ENCODE data around the gene CD300A. TPM values are rescaled to one million over a fixed set of nuclear protein-coding genes. Genes with fewer than 3 reads are reported as not detected.

Gene CD300A
- total and polyA plus RNA-seq, 5 donors from 2014 or later: 0.39 to 4.8 (median 3.0) TPM

DNA sequence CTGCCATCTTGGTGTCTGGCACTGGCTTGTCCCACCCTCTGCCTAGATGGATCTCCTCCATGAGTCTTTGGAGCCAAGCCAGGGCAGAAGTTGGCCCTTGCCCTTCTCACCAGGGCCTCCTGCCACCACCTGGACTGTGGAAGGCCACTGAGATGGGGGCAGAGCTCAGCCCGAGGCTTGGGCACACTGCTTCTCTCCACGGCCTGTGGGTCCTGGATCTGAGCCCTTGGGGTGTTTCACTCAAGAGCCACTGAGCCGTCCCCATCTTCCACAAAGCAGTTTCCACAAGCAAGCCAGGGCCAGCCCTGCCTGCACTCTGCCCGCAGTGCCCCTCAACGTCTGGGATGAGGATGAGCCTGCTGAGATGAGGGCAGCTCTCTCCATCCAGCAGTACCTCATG lies 16.7 kb upstream of the CD300A start:
- Mint-ChIP-seq H3K27me3 (peaks cover 41% of the 10 kb centered on the region), H3K4me1 (peaks cover 0 to 6% (median 0%) of the 10 kb centered on the region in 4 donors), H3K4me3 (no peak overlapping the region)

DNA sequence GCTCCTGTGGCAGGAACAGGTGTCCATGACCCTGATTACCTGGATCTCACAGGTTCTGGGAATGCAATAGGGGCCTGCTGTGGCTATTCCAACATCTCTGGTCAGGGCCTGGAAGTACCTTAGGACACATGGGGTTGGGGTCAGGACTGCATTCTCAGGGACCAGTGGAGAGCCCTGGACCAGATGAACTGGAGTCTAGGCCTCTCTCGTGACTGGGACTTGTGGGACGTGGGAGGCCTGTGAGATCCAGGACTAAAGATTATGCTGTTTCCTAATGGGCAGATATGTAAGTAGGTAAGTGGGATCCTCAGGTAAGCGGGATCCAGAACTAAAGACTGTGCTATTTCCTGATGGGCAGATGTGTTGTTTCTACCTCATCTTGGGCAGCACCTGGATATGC lies 16.2 kb upstream of the CD300A start:
- DNase-seq: no peak
- Histone ChIP-seq H3K27me3 (ENCODE audit: control insufficient read depth, insufficient read depth, low read length) (no peaks in the 10 kb centered on the region), H3K9me3 (ENCODE audit: control insufficient read depth in 2 of 2, low read length in 2 of 2) (no peaks in the 10 kb centered on the region), H3K4me3 (ENCODE audit: low read depth, low read length) (no peak overlapping the region), H3K4me1 (ENCODE audit: control insufficient read depth, insufficient read depth, low read length, poor library complexity, severe bottlenecking) (peaks cover 4% of the 10 kb centered on the region), H3K36me3 (ENCODE audit: control insufficient read depth, insufficient read depth, low read length) (no peaks in the 10 kb centered on the region), H3K27ac (ENCODE audit: insufficient read depth, low read length, poor library complexity, severe bottlenecking) (no peak overlapping the region)
- peaks cover 0 to 6% (median 0%) of the 10 kb centered on the region in 4 donors for H3K4me1 Mint-ChIP-seq
- H3K27ac Mint-ChIP-seq: no peak overlapping the region
- peaks cover 41% of the 10 kb centered on the region for H3K27me3 Mint-ChIP-seq
- H3K9me3 Mint-ChIP-seq: no peaks in the 10 kb centered on the region
- H3K4me3 Mint-ChIP-seq: no peak overlapping the region
- ATAC-seq (ENCODE audit: low read depth in 2 of 2): no peak
- H3K36me3 Mint-ChIP-seq: no peaks in the 10 kb centered on the region

More for the DNA sequence above, 16.7 kb upstream of the CD300A start:
- no peak overlapping the region for H3K27ac Mint-ChIP-seq
- Histone ChIP-seq H3K4me1 (ENCODE audit: control insufficient read depth, insufficient read depth, low read length, poor library complexity, severe bottlenecking) (peaks cover 4% of the 10 kb centered on the region), H3K9me3 (ENCODE audit: control insufficient read depth in 2 of 2, low read length in 2 of 2) (no peaks in the 10 kb centered on the region), H3K36me3 (ENCODE audit: control insufficient read depth, insufficient read depth, low read length) (no peaks in the 10 kb centered on the region), H3K27me3 (ENCODE audit: control insufficient read depth, insufficient read depth, low read length) (no peaks in the 10 kb centered on the region), H3K27ac (ENCODE audit: insufficient read depth, low read length, poor library complexity, severe bottlenecking) (no peak overlapping the region), H3K4me3 (ENCODE audit: low read depth, low read length) (no peak overlapping the region)
- no peaks in the 10 kb centered on the region for H3K36me3 Mint-ChIP-seq
- ATAC-seq (ENCODE audit: low read depth in 2 of 2) (no peak), DNase-seq (no peak)
- H3K9me3 Mint-ChIP-seq: no peaks in the 10 kb centered on the region

DNA sequence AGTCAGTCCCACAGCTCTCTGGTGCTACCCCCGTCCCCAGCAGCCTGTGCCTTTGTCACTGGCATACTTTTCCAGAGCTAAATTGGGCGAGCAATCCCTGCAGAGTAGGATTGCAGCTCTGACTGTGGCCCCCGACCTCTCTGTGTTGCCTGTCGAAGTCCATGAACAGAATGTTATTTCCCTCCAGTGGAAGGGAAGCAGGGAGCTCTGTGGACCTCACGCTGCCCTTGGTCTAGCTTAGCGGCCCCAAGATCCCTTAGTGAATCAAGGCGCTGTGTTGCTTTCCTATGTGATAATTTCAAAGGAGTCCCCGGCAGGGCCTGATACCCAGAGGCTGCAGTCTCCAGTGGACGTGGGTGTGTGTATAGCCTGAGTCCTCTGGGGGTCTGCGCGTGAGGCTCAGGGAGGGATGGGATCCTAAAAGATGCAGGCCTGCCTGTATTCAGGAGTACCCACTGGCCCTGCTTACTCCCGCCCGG lies 15.5 kb upstream of the CD300A start:
- H3K4me3 Mint-ChIP-seq: no peak overlapping the region
- H3K27ac Mint-ChIP-seq: no peak overlapping the region
- Histone ChIP-seq H3K36me3 (ENCODE audit: control insufficient read depth, insufficient read depth, low read length) (no peaks in the 10 kb centered on the region), H3K4me3 (ENCODE audit: low read depth, low read length) (no peak overlapping the region), H3K27ac (ENCODE audit: insufficient read depth, low read length, poor library complexity, severe bottlenecking) (no peak overlapping the region), H3K4me1 (ENCODE audit: control insufficient read depth, insufficient read depth, low read length, poor library complexity, severe bottlenecking) (peaks cover 4% of the 10 kb centered on the region), H3K27me3 (ENCODE audit: control insufficient read depth, insufficient read depth, low read length) (no peaks in the 10 kb centered on the region), H3K9me3 (ENCODE audit: control insufficient read depth in 2 of 2, low read length in 2 of 2) (no peaks in the 10 kb centered on the region)
- peaks cover 37% of the 10 kb centered on the region for H3K27me3 Mint-ChIP-seq
- H3K36me3 Mint-ChIP-seq: no peaks in the 10 kb centered on the region
- ATAC-seq (ENCODE audit: low read depth in 2 of 2) (no peak), DNase-seq (no peak)
- H3K4me1 Mint-ChIP-seq: peaks cover 0 to 7% (median under 1%) of the 10 kb centered on the region in 4 donors
- no peaks in the 10 kb centered on the region for H3K9me3 Mint-ChIP-seq

DNA sequence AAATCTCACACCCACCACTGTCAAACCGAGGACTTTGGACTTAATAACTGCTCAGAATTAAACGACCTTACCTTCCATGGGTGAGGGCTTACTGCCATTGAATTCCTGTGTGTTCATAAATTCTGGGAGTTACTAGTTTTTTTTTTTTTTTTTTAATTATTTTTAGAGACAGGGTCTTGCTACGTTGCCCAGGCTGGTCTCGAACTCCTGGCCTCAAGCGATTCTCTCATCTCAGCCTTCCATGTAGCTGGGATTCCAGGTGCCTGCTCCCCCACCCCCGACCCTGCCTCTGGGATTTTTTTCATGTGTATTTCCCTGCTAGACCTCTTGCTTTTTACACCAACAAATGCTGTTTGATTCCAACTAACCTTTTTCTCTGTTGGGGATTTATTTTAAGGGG lies 14.9 kb upstream of the CD300A start:
- Histone ChIP-seq H3K9me3 (ENCODE audit: control insufficient read depth in 2 of 2, low read length in 2 of 2) (no peaks in the 10 kb centered on the region), H3K27me3 (ENCODE audit: control insufficient read depth, insufficient read depth, low read length) (no peaks in the 10 kb centered on the region), H3K27ac (ENCODE audit: insufficient read depth, low read length, poor library complexity, severe bottlenecking) (no peak overlapping the region), H3K36me3 (ENCODE audit: control insufficient read depth, insufficient read depth, low read length) (no peaks in the 10 kb centered on the region), H3K4me1 (ENCODE audit: control insufficient read depth, insufficient read depth, low read length, poor library complexity, severe bottlenecking) (peaks cover 4% of the 10 kb centered on the region), H3K4me3 (ENCODE audit: low read depth, low read length) (no peak overlapping the region)
- no peak for DNase-seq
- Mint-ChIP-seq H3K4me1 (peaks cover 0 to 8% (median under 1%) of the 10 kb centered on the region in 4 donors), H3K27me3 (peaks cover 40% of the 10 kb centered on the region), H3K27ac (no peak overlapping the region), H3K9me3 (no peaks in the 10 kb centered on the region), H3K4me3 (no peak overlapping the region), H3K36me3 (no peaks in the 10 kb centered on the region)
- ATAC-seq (ENCODE audit: low read depth in 2 of 2): no peak

DNA sequence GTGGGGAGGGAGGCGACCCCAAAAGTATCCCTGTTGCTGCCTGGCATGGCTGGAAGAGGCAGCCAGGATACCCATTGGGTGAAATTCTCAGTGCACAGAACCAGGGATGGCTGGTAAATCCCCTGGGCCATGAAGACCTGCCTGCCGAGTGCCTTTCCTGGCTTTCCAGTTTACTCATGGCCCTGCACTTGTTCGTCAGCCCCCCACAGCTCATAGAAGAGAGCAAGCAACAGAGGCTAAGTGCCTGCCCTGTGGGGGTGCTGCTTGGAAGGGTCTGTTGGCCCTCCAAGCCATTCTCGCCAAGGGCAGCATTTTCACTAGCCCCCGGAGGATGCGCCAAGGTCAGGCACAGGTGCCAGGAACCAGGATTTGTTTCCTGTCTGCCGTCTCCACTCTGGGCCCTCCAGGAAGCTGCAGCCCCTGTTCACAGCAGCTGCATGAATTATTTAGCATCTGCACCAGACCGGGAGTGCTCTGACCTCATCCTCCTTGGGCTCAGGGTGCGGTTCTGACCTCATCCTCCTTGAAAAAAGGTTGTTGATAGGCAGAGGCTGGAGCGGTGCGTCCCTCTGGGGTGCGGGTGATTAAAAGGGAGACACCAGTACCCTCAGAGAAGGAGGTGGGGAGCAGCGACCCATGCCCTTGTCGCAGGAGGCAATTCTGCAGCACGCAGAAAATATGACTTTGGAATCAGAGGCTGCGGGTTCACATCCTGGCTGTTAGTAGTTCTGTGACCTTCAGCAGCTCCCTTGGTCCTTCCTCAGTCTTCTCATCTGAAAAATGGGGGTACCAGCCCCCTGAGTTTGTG lies 14.2 kb upstream of the CD300A start:
- H3K27me3 ChIP-seq (ENCODE audit: control insufficient read depth, insufficient read depth, low read length): no peaks in the 10 kb centered on the region

DNA sequence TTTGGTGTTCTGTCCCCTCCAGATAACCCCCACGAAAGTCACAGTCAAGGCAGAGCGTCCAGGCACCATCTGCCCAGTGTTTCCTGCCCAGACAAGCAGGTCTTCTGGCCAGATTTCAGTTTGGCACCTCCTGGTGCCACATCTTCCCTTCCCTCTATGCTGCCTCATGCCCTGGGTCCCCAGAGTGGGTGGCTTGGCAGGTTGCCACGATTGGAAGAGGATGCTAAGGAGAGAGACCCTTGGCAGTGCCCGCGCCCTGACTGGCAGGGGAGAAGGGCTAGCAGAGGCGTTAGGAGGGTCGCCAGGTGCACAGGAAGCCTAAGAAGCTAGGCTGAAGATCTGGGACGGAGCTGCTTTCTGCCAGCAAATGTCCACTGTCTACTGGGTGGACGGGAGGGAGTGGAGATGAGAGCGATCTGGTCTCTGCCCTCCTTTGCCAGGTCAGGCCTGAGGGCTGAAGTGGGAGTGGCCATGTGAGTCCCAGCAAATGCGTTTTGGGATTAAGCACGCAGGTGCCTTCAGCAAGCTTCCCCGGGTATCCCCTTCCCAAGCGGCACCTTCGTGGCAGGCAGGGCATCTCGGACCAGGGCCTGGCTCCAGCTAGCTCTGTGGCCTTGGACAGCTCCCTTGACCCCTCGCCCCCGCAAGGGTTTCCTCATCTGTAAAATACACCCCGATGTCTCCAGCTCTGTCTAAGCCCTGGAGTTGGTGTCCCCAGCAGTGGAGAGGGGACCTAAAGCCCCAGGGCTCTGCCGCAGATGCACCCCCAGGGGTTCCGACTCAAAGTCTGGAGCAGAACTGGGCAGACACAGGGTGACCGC lies 13.4 kb upstream of the CD300A start:
- Mint-ChIP-seq H3K27ac (no peak overlapping the region), H3K27me3 (peaks cover 42% of the 10 kb centered on the region), H3K9me3 (no peaks in the 10 kb centered on the region), H3K4me1 (peaks cover 0 to 11% (median under 1%) of the 10 kb centered on the region in 4 donors), H3K4me3 (peak overlapping the region in 1 of 4 donors; percentile 41), H3K36me3 (no peaks in the 10 kb centered on the region)
- Histone ChIP-seq H3K27me3 (ENCODE audit: control insufficient read depth, insufficient read depth, low read length) (no peaks in the 10 kb centered on the region), H3K9me3 (ENCODE audit: control insufficient read depth in 2 of 2, low read length in 2 of 2) (no peaks in the 10 kb centered on the region), H3K36me3 (ENCODE audit: control insufficient read depth, insufficient read depth, low read length) (no peaks in the 10 kb centered on the region), H3K4me1 (ENCODE audit: control insufficient read depth, insufficient read depth, low read length, poor library complexity, severe bottlenecking) (peaks cover 4% of the 10 kb centered on the region), H3K27ac (ENCODE audit: insufficient read depth, low read length, poor library complexity, severe bottlenecking) (no peak overlapping the region), H3K4me3 (ENCODE audit: low read depth, low read length) (no peak overlapping the region)
- ATAC-seq (ENCODE audit: low read depth in 2 of 2): no peak
- no peak for DNase-seq

More for the DNA sequence above, 14.2 kb upstream of the CD300A start:
- Histone ChIP-seq H3K36me3 (ENCODE audit: control insufficient read depth, insufficient read depth, low read length) (no peaks in the 10 kb centered on the region), H3K4me3 (ENCODE audit: low read depth, low read length) (no peak overlapping the region), H3K27ac (ENCODE audit: insufficient read depth, low read length, poor library complexity, severe bottlenecking) (no peak overlapping the region), H3K4me1 (ENCODE audit: control insufficient read depth, insufficient read depth, low read length, poor library complexity, severe bottlenecking) (peaks cover 4% of the 10 kb centered on the region), H3K9me3 (ENCODE audit: control insufficient read depth in 2 of 2, low read length in 2 of 2) (no peaks in the 10 kb centered on the region)
- H3K36me3 Mint-ChIP-seq: no peaks in the 10 kb centered on the region
- H3K4me3 Mint-ChIP-seq: peak overlapping the region in 1 of 4 donors; percentile 64
- no peak for ATAC-seq (ENCODE audit: low read depth in 2 of 2)
- H3K4me1 Mint-ChIP-seq: peaks cover 0 to 8% (median under 1%) of the 10 kb centered on the region in 4 donors
- no peak overlapping the region for H3K27ac Mint-ChIP-seq
- H3K9me3 Mint-ChIP-seq: no peaks in the 10 kb centered on the region
- no peak for DNase-seq
- H3K27me3 Mint-ChIP-seq: peaks cover 43% of the 10 kb centered on the region

DNA sequence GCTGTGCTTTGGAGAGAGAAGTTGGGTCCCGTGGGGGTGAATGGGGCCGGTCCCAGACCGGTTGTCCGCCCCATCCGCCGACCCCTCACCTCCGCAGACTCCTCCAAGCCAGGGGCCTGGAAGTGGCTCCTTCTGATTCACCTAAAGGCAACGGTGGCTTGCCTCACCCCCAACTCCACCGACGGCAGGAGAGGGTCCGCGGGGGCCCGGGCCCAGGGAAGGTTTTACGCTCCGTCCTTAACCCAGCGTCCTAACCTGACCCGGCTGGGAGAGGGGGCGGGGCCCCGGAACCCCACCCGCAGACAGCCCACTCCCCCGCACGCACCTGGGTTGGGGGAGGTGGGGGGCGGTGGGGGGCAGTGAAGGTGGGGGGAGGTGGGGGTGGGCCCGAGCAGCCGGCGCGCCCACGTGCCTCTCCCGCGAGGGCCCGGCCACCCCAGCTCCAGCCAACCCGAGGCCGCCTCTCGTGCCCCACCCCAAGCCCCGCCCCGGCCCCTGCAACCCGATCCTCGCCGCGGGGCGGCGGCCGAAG lies 12.7 kb upstream of the CD300A start:
- H3K4me3 Mint-ChIP-seq: peak overlapping the region in 1 of 4 donors; percentile 35

More for the DNA sequence above, 12.7 kb upstream of the CD300A start:
- Histone ChIP-seq H3K4me1 (ENCODE audit: control insufficient read depth, insufficient read depth, low read length, poor library complexity, severe bottlenecking) (peaks cover 4% of the 10 kb centered on the region), H3K27me3 (ENCODE audit: control insufficient read depth, insufficient read depth, low read length) (no peaks in the 10 kb centered on the region), H3K27ac (ENCODE audit: insufficient read depth, low read length, poor library complexity, severe bottlenecking) (no peak overlapping the region), H3K9me3 (ENCODE audit: control insufficient read depth in 2 of 2, low read length in 2 of 2) (no peaks in the 10 kb centered on the region), H3K4me3 (ENCODE audit: low read depth, low read length) (no peak overlapping the region), H3K36me3 (ENCODE audit: control insufficient read depth, insufficient read depth, low read length) (no peaks in the 10 kb centered on the region)
- Mint-ChIP-seq H3K9me3 (no peaks in the 10 kb centered on the region), H3K27me3 (peaks cover 48% of the 10 kb centered on the region), H3K36me3 (no peaks in the 10 kb centered on the region), H3K27ac (no peak overlapping the region), H3K4me1 (peaks cover 0 to 11% (median under 1%) of the 10 kb centered on the region in 4 donors)
- peak in 1 of 2 donors; percentile 75 for ATAC-seq (ENCODE audit: low read depth in 2 of 2)
- DNase-seq: peak in 2 of 3 donors; percentile 27 to 48
